Measurements from ENCODE around the gene EVA1C. TPM values are rescaled to one million over a fixed set of nuclear protein-coding genes. Genes with fewer than 3 reads are reported as not detected.
A peak's percentile ranks its signal among the peaks of the same experiment; 100 is the strongest.
"Not testable (repeated sequence)": the region's sequence is repeated elsewhere in the genome, so short reads cannot be mapped to it uniquely, and the experiment has no call there.

The EVA1C gene
- total RNA-seq, 1 donor from 2014 or later = 5.0 TPM

DNA sequence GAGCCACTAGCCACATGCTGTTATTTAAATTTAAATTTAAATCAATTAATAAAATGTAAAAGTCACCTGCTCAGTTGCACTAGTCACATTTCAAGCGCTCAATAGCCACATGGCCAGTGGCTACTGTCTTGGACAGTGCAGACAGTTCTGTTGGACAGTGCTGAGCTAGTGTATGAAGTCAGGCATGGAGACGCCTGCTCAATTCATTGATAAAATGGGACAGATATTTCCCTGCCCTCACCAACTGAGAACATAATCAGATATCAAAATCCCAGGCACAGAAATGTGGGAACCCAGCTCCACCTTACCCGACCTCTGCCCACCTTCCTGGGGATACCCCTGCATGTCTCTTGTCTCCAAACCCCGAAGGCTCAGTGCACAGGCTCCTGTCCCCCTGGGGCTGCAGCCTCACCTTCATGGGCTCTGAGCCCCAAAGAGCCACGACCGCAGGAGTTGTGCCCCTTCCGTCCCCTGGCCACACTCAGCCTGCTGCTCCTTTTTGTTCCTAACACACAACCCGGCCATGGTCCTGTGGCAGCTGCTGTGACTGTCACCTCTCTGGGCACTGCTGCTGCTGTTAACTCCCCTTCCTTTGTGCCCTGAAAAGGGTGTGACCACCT, 109.3 kb downstream of the EVA1C start:
- DNase-seq (ENCODE audit: low spot score) = no peak
- no peak for ATAC-seq

DNA sequence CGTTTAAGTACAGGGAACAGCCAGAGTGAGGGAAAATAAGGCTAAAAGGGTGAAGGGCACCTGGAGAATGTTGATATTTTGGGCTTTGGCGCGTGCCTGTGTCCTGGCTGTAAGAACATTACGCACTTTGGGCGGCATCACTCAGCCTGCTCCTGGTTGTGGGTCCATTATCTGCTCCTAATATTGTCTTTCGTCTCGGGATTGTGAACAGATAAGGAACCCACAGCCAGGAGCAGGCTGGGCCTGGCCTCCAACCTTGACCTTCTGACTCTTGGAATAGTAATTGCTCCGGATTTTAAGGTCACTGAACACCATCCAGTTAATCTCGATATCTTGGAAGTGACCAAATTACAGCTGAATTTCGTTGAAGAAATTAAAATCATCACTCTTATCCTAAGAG, 111.0 kb downstream of the EVA1C start:
- ATAC-seq (no peak), DNase-seq (ENCODE audit: low spot score) (no peak)

GRCh38 chr21:32523988-32524719, 111.6 kb downstream of the EVA1C start:
- peak; percentile 34 for ATAC-seq
- DNase-seq (ENCODE audit: low spot score) = no peak

- DNase-seq (ENCODE audit: low spot score) = no peak
- ATAC-seq = no peak
Observed at GRCh38 chr21:32525282-32525681, 112.8 kb downstream of the EVA1C start.

DNA sequence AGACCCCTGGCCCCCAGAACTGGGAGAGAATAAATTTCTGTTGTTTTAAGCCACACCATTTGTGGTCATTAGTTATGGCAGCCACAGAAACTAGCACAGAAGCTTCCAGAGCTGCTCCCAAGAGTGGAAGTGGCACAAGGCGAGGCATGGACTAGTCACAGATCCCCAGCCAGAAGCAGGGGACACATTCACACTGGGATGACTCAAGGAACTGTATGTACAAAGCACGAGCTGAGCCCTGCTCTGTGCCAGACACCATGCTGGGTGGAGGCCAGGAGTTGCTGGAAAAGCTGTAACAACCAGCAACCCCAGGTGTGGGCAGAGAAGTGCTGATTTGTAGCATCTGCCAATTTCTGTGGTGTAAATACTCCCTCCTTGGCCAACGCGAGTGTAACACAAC, 117.2 kb downstream of the EVA1C start:
- ATAC-seq (no peak), DNase-seq (ENCODE audit: low spot score) (no peak)

GRCh38 chr21:32530809-32531208, 118.3 kb downstream of the EVA1C start:
- not testable (repeated sequence) for DNase-seq (ENCODE audit: low spot score); ATAC-seq

DNA sequence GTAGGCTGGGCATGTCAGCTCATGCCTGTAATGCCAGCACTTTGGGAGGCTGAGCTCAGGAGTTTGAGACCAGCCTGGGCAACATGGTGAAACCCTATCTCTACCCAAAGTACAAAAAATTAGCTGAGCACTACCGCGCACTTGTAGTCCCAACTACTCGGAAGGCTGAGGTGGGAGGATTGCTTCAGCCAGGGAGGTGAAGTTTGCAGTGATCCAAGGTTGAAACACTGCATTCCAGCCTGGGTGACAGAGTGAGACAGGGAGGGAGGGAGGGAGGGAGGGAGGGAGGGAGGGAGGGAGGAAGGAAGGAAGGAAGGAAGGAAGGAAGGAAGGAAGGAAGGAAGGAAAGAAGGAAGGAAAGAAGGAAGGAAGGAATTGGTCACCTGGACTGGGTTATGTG, 119.1 kb downstream of the EVA1C start:
- not testable (repeated sequence) for ATAC-seq; DNase-seq (ENCODE audit: low spot score)

- DNase-seq (ENCODE audit: low spot score) (no peak), ATAC-seq (no peak)
Observed at GRCh38 chr21:32532636-32533035, 120.1 kb downstream of the EVA1C start.

DNA sequence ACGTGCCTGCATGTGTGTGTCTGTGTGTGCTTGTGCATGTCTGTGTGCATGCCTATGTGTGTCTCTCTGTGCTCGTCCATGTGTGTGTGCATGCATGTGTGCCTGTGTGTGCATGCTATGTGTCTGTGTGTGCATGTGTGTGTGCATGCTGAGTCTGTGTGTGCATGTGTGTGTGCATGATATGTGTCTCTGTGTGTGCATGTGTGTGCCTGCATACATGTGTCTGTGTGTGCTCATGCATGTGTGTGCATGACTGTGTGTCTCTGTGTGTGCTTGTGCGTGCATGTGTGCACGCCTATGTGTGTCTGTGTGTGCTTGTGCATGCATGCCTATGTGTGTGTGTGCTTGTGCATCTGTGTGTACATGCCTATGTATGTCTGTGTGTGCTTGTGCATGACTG, 120.5 kb downstream of the EVA1C start:
- no peak for DNase-seq (ENCODE audit: low spot score)
- no peak for ATAC-seq

- no peak for ATAC-seq
- DNase-seq (ENCODE audit: low spot score) = no peak
Observed at GRCh38 chr21:32533611-32534010, 121.1 kb downstream of the EVA1C start.

DNA sequence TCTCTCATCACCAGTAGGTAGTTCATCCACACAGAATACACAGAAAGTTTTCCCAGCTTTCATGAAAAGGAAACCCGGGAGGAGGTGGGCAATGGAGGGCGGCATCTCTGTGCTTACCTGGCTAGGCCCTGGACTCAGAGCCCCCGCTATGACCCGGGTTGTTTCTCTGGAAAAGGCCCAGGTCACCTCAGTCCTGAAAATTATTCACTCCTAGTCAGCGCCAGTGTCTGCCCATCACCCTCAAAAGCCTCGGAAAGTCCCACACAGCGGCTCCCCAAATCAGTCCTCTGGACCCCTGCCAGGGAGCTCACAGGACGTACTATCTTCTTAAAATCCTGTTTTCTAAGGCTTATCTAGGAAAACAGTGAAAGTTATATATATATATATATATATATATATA, 121.6 kb downstream of the EVA1C start:
- DNase-seq (ENCODE audit: low spot score) = no peak
- no peak for ATAC-seq

DNA sequence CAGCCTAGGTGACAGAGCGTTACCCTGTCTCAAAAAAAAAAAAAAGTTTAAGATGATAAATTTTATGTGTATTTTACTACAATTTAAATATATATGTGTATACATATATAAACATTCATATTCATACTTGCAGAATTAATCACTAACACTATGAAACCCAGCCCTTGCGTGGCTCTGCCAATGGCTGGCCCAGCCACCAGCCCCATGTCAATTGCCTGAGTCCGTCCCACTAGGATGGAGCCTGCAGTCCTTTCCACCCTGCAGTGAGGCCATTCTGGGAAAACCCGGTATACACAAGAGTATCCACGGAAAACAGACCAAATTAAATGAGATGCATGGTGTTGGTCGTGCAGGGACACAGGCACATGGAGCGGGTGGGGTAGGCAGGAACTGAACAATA, 123.1 kb downstream of the EVA1C start:
- no peak for DNase-seq (ENCODE audit: low spot score)
- no peak for ATAC-seq

- no peak for ATAC-seq
- DNase-seq (ENCODE audit: low spot score) = no peak
Observed at GRCh38 chr21:32537569-32537881, 125.0 kb downstream of the EVA1C start.

DNA sequence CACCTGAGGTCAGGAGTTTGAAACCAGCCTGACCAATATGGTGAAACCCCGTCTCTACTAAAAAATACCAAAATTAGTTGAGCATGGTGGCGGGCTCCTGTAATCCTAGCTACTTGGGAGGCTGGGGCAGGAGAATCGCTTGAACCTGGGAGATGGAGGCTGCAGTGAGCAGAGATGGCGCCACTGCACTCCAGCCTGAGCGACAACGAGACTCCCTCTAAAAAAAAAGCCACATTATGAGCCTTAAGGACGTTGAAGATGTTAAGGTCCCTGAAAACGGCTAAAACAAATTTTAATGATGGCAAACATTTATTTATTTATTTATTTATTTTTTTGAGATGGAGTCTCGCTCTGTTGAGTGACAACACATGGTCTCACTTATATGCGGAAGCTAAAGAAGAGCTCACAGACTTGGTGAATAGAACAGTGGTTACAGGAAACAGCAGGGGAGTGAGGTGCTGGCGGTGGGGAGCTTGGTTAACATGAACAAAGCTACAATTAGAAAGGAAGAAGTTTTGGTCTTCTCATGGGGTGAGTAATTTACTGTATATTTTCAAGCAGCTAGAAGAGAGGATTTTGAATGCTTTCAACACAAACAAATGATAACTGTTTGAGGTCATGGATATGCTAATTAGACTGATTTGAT, 125.8 kb downstream of the EVA1C start:
- DNase-seq (ENCODE audit: low spot score) = no peak
- ATAC-seq = no peak

GRCh38 chr21:32539378-32539777, 126.9 kb downstream of the EVA1C start:
- no peak for ATAC-seq
- no peak for DNase-seq (ENCODE audit: low spot score)

- not testable (repeated sequence) for ATAC-seq; DNase-seq (ENCODE audit: low spot score)
Observed at GRCh38 chr21:32543056-32543455, 130.6 kb downstream of the EVA1C start.

- ATAC-seq (no peak), DNase-seq (ENCODE audit: low spot score) (no peak)
Observed at GRCh38 chr21:32543975-32544374, 131.5 kb downstream of the EVA1C start.

- no peak for ATAC-seq
- no peak for DNase-seq (ENCODE audit: low spot score)
Observed at GRCh38 chr21:32544697-32545096, 132.2 kb downstream of the EVA1C start.

- no peak for DNase-seq (ENCODE audit: low spot score)
- ATAC-seq = no peak
Observed at GRCh38 chr21:32545948-32546441, 133.5 kb downstream of the EVA1C start.

DNA sequence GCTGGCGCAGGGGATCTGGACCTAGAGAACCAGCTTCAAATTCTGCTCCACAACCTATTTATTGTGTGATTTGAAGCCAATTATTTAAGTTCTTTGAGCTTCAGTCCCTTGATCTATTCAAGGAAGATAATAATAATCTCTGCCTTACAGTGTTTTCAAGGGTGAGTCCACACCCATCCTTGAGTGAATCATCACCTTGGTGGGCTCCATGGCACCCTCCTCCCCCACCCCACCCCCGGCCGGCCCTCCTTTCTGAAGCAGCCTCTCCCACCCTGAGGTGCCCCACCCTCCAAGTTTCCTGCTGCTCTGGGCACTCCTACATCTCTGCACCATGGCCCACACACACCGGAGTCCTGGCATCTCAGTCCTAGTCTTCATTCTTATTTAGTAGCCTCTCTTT, 134.5 kb downstream of the EVA1C start:
- no peak for ATAC-seq

DNA sequence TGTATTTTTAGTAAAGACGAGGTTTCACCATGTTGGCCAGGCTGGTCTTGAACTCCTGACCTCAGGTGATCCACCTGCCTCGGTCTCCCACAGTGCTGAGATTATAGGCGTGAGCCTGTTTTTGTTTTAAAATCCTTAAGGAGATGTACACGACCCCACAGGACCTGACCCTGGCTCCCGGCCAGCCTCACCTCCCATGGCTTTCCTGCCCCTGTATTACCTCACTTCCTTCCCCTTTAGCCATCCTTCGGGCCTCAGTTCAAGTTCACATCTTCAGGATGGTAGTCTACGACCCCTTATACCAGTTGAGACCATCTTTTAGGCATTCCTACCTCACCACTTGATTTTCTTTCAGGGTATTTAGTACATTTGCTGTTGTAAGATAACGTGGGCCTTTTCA, 136.5 kb downstream of the EVA1C start:
- ATAC-seq (no peak), DNase-seq (ENCODE audit: low spot score) (no peak)

More for the DNA sequence above, 134.5 kb downstream of the EVA1C start:
- no peak for DNase-seq (ENCODE audit: low spot score)

- DNase-seq (ENCODE audit: low spot score) (no peak), ATAC-seq (no peak)
Observed at GRCh38 chr21:32549440-32549839, 136.9 kb downstream of the EVA1C start.

Data from left lobe of liver (tissue), 2 donors.